ENCODE data around the gene C5. TPM values are rescaled to one million over a fixed set of nuclear protein-coding genes. Genes with fewer than 3 reads are reported as not detected.

The C5 gene
- total RNA-seq, 6 donors from 2014 or later = 7.1 to 18.9 (median 16.8) TPM

DNA sequence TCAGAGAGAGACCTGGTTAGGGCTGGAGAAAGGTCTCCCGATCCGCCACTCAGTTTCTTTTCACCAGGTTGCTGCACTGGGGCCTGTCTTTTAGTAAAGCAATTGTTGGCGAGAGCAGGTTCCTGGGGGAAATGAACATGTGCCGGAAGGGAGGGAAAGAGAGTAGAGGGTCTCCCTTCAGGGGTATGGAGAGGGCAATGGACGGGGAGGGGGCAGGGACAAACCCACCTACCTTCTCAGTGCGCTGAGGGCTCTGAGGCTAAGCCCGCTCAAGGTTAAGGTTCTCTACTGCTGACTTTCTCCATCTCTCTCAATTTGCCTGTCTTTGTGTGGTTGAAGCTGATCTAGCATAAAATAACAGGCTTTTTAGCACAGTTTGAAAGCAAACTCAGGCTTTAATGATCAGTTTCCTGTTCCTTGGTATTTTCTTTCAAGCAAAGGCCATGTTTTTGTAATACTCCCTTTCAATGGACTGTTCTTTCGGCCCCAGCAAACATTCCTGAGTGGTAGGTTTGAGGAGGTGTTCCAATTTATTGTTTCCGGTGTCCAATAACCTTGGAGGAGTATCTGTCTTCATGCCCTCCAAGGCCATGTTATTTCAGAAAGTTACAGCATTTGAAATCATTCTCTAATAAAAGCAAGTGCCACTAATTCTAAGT lies 98.0 kb downstream of the C5 start:
- Histone ChIP-seq H3K27me3 (no peaks in the 10 kb centered on the region), H3K4me1 (peaks cover 7 to 17% (median 9%) of the 10 kb centered on the region in 4 donors), H3K4me3 (no peak overlapping the region), H3K27ac (peak overlapping the region in 1 of 4 donors; percentile 73), H3K9me3 (no peaks in the 10 kb centered on the region), H3K36me3 (peaks cover 0 to 2% (median 0%) of the 10 kb centered on the region in 4 donors)
- 90 to 93% methylated on average over 9 of the region's 9 CpGs for WGBS, 2 donors
- DNase-seq = no peak
- TF ChIP-seq POLR2AphosphoS5 (IDR thresholded peaks at IDR 0.05) (no peak), EP300 (IDR thresholded peaks at IDR 0.05) (no peak), POLR2A (IDR thresholded peaks at IDR 0.05) (no peak)
- TF ChIP-seq, protein P1, sequence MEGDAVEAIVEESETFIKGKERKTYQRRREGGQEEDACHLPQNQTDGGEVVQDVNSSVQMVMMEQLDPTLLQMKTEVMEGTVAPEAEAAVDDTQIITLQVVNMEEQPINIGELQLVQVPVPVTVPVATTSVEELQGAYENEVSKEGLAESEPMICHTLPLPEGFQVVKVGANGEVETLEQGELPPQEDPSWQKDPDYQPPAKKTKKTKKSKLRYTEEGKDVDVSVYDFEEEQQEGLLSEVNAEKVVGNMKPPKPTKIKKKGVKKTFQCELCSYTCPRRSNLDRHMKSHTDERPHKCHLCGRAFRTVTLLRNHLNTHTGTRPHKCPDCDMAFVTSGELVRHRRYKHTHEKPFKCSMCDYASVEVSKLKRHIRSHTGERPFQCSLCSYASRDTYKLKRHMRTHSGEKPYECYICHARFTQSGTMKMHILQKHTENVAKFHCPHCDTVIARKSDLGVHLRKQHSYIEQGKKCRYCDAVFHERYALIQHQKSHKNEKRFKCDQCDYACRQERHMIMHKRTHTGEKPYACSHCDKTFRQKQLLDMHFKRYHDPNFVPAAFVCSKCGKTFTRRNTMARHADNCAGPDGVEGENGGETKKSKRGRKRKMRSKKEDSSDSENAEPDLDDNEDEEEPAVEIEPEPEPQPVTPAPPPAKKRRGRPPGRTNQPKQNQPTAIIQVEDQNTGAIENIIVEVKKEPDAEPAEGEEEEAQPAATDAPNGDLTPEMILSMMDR (IDR thresholded peaks at IDR 0.05) = no peak
- ATAC-seq (ENCODE audit: low FRiP score in 2 of 2) = no peak

DNA sequence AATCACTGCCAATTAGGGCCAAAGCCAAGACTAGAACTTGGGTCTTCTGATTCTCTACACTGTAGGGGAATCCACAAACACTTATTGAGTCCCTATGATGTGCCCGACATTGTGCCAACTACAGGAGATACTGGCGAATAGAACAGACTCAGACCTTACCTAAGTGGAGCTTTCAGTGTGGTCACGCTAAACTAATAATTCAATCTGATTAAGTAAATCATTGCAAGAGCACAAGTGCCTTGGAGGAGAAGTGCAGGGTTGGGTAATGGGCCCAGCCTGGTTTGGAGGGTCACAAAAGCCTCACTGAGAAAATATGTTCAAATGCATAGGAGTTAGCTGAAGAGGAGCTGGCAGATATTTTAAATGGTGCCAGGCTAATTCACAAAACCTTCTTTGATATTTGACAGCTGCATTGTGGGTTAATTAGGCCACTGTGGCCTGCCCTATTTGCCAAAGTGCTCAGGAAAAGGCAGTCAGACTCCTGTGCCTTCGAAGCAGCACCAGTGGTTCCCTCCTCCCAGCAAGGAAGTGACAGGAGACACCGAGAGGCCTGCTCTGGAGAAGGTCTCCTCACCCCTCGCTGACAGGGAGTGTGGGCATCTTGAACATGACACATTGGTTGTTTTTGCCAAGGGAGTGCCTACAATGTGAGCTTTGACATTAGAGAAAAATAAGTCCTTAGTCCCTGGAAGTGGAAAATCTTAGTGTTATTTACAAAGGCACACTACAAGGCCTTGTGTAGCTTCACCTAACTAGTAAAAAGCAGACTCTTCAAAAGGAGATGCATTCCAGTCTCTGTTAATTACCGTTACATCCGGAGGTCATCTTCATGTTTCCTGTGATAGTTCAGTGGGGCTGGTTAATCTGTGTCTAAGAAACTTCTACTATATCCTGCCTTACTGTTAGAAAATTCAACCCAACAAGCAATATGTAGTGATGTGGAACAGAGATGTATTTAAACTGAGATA lies 99.4 kb downstream of the C5 start:
- TF ChIP-seq EP300 (IDR thresholded peaks at IDR 0.05) = no peak
- TF ChIP-seq POLR2AphosphoS5 (IDR thresholded peaks at IDR 0.05) = no peak
- TF ChIP-seq, protein P1 (IDR thresholded peaks at IDR 0.05) = no peak
- TF ChIP-seq POLR2A (IDR thresholded peaks at IDR 0.05) = no peak
- H3K27me3 ChIP-seq = no peaks in the 10 kb centered on the region
- peaks cover 0 to 2% (median 0%) of the 10 kb centered on the region in 4 donors for H3K36me3 ChIP-seq
- H3K9me3 ChIP-seq = no peaks in the 10 kb centered on the region
- ATAC-seq (ENCODE audit: low FRiP score in 2 of 2) = peak; percentile 19 to 63
- 55 to 64% methylated on average over 8 of the region's 8 CpGs for WGBS, 2 donors
- H3K4me3 ChIP-seq = no peak overlapping the region
- DNase-seq = peak in 1 of 2 donors; percentile 52
- peak overlapping the region; percentile 36 to 73 (median 62) for H3K27ac ChIP-seq
- peaks cover 7 to 27% (median 20%) of the 10 kb centered on the region in 4 donors for H3K4me1 ChIP-seq

- ATAC-seq (ENCODE audit: low FRiP score in 2 of 2) (no peak), DNase-seq (no peak)
- TF ChIP-seq POLR2A (IDR thresholded peaks at IDR 0.05) (no peak), POLR2AphosphoS5 (IDR thresholded peaks at IDR 0.05) (no peak), EP300 (IDR thresholded peaks at IDR 0.05) (no peak)
- TF ChIP-seq, protein P1 (IDR thresholded peaks at IDR 0.05) = no peak
- Histone ChIP-seq H3K9me3 (no peaks in the 10 kb centered on the region), H3K27me3 (no peaks in the 10 kb centered on the region), H3K4me3 (no peak overlapping the region), H3K27ac (peak overlapping the region in 1 of 4 donors; percentile 18), H3K4me1 (peaks cover 7 to 27% (median 20%) of the 10 kb centered on the region in 4 donors), H3K36me3 (no peaks in the 10 kb centered on the region)
- WGBS, 2 donors = 72 to 79% methylated on average over 2 of the region's 2 CpGs
Measured at GRCh38 chr9:120949290-120949689, 100.8 kb downstream of the C5 start.

DNA sequence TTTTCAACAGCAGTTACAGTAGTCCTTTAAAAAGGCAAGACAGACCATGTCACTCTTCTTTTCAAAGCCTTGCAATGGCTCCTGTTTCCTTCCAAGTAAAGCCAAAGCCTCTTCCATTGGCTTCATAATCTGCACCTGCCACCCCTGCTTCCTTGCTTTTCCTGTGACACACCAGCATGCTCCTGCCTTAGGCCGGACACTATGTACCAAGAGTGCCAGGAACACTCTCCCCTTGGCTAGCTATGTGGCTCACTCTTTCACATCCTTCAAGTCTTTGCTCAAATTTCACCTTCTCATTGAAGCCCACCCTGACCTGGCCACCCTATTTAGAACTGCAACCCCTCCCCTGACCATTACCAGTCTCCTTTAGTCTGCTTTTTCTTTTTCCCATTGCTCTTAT lies 101.3 kb downstream of the C5 start:
- H3K4me1 ChIP-seq = peaks cover 7 to 27% (median 20%) of the 10 kb centered on the region in 4 donors
- no peak overlapping the region for H3K27ac ChIP-seq
- H3K36me3 ChIP-seq = no peaks in the 10 kb centered on the region
- TF ChIP-seq POLR2A (IDR thresholded peaks at IDR 0.05) = no peak
- no peak for ATAC-seq (ENCODE audit: low FRiP score in 2 of 2)
- 92 to 100% methylated on average over 1 of the region's 1 CpG for WGBS, 2 donors
- no peaks in the 10 kb centered on the region for H3K27me3 ChIP-seq
- no peaks in the 10 kb centered on the region for H3K9me3 ChIP-seq
- H3K4me3 ChIP-seq = no peak overlapping the region
- DNase-seq = no peak

- Histone ChIP-seq H3K4me3 (no peak overlapping the region), H3K27ac (peak overlapping the region in 1 of 4 donors; percentile 26), H3K36me3 (no peaks in the 10 kb centered on the region), H3K27me3 (no peaks in the 10 kb centered on the region), H3K9me3 (no peaks in the 10 kb centered on the region), H3K4me1 (peaks cover 17 to 36% (median 30%) of the 10 kb centered on the region in 4 donors)
- no peak for DNase-seq
- TF ChIP-seq EP300 (IDR thresholded peaks at IDR 0.05) (no peak), POLR2AphosphoS5 (IDR thresholded peaks at IDR 0.05) (no peak), POLR2A (IDR thresholded peaks at IDR 0.05) (no peak)
- TF ChIP-seq, protein P1 (IDR thresholded peaks at IDR 0.05) = no peak
- peak in 1 of 2 donors; percentile 58 for ATAC-seq (ENCODE audit: low FRiP score in 2 of 2)
- WGBS, 2 donors = 52 to 82% methylated on average over 2 of the region's 2 CpGs
Measured at GRCh38 chr9:120947222-120947621, 102.9 kb downstream of the C5 start.

All from upper lobe of left lung (tissue), 6 donors.